GM18507 (cell line): ENCODE results near the gene TSHZ3.

Source experiments
- DNase-seq: peaks from one replicate; pipeline ENCODE4 v3.0.0; 2011; ENCODE audit warnings: low read depth; ENCODE audit not compliant: insufficient read length; ENCODE audit errors: extremely low spot score
- FAIRE-seq: peaks from 2 replicates; lab custom pipeline; 2011; peaks lifted over from hg19 to GRCh38; lab: Jason Lieb, UNC

Gene TSHZ3, protein sequence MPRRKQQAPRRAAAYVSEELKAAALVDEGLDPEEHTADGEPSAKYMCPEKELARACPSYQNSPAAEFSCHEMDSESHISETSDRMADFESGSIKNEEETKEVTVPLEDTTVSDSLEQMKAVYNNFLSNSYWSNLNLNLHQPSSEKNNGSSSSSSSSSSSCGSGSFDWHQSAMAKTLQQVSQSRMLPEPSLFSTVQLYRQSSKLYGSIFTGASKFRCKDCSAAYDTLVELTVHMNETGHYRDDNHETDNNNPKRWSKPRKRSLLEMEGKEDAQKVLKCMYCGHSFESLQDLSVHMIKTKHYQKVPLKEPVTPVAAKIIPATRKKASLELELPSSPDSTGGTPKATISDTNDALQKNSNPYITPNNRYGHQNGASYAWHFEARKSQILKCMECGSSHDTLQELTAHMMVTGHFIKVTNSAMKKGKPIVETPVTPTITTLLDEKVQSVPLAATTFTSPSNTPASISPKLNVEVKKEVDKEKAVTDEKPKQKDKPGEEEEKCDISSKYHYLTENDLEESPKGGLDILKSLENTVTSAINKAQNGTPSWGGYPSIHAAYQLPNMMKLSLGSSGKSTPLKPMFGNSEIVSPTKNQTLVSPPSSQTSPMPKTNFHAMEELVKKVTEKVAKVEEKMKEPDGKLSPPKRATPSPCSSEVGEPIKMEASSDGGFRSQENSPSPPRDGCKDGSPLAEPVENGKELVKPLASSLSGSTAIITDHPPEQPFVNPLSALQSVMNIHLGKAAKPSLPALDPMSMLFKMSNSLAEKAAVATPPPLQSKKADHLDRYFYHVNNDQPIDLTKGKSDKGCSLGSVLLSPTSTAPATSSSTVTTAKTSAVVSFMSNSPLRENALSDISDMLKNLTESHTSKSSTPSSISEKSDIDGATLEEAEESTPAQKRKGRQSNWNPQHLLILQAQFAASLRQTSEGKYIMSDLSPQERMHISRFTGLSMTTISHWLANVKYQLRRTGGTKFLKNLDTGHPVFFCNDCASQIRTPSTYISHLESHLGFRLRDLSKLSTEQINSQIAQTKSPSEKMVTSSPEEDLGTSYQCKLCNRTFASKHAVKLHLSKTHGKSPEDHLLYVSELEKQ

DNA sequence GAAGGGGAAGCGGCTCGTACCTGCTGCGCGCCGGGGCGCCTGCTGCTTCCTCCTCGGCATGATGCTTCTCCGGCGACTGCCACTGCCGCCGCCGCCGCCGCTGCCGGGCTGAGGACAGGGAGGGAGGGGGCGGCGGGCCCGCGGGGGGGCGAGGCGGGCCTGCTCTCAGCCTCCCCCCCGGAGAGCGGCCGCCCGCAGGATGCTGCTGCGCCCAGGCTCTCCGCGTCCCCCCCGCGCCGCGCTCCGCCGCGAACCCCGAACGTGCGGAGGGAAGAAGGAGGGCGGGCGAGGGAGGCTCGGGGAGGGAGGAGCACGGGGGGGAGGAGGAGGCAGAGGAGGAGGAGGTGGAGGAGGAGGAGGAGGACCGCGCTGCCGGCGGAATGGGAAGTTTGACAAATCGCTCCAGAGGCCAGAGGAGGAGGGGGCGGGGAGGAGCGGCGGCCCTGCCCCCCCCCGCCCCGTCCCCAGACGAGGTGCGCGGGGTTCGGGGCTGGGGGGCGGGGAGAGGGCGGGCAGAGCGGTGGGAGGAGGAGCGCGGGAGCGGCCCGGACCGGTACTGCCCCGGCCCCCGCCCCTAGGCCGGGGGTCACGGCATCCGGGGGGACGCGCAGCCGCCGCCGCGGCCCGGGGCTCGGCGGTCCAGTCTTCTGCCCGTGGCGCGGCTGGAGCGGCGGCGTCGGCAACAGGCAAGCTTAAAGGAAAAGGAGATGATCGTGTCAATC lies at the start of gene TSHZ3:
TSS of gene TSHZ3 (minus strand) at position 277 of the 722 bp plus-strand sequence. CDS start at position 60, 217 bp downstream.
- FAIRE-seq: no peak
- DNase-seq: no peak

DNA sequence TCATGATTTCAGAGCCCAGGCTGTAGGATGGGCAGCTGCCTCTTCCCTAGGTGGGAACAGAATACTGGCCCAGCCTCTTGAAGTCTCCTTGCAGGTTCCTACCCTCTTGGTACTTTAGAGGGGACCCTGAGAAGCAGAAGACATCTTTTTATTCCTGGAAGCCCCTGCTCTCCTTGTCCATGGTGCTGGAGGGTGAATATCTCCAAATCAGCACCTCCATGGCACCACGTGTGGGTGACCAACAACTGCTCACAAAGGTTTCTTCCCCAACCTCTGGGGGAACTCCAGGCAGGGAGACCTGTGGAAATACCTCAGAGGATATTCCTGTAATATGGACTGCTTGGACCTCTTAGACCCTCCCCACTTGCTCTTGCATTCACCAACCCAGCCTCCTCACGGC lies 48.1 kb upstream of the TSHZ3 start:
- no peak for FAIRE-seq
- DNase-seq: no peak

DNA sequence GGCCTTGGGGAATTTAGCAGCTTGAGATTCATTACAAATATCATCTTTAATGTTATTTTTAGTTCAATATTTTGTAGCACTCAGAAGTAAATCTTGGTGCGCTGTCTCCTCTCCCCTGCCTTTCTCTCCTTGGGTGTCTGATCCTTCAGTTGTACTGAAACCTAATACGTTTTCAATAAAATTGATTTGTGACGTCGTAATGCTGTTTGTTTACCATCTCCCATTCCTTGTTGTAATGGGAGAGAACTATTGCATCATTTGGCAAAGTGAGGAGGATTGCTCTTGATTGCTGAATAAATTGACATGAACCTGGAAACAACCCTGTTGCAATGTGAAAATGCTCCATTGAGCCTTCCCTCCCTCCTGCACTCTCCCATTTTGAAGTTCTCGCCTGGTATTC lies 43.2 kb upstream of the TSHZ3 start:
- DNase-seq (no peak), FAIRE-seq (no peak)

DNA sequence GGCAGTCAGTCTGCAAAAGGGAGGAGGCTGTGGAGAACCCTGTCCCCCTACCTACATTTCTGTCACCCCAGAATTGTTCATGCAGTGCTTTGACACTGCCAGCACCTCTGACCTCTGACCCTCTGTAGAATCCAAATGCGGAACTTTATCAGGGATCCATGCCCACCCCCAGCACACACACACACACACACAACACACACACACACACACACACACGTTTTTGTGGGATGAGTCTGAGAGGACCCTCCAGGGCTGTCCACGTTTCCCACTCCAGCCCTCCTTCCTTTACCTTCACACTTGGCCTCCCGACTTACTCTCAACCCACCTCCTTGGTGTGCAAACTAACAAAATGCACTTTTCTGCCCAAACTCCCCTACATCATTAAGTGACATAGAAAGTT lies 42.3 kb upstream of the TSHZ3 start:
- DNase-seq (no peak), FAIRE-seq (no peak)

DNA sequence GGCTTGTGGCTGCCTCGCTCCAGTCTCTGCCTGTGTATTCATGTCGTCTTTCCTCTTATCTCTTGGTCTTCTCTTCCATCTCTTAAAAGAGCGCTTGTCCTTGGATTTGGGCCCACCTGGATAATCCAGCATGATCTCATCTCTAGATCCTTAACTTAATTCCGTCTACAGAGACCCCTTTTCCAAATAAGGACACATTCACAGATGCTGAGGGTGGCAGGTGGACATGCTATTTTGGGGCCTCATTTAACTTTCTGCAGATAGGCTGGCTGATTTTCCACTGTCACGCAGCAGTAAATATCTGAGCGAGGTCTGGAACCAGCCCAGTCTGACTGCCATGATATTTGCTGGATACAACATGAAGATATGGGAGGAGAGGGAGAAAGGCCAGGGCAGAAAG lies 41.5 kb upstream of the TSHZ3 start:
- no peak for DNase-seq
- no peak for FAIRE-seq

DNA sequence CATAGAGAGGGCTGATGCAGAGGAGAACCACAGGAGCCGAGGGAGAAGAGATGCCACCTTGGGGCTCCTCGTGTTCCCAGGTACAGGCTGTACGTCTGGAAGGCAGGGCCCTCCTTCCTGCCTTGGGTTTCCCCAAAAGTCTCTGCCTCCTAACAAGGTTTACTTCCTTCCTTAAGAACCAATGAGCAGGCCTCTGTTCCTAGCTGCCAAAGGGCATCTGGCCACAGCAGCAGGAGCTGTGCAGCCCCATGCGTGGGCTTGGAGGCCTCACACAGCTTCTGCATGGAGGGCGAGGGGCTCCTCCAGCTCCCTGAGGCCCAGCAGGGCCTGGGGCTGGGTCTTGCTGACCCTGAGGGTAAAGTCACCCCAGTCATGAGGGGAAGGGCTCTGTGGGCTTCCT lies 40.6 kb upstream of the TSHZ3 start:
- no peak for FAIRE-seq
- no peak for DNase-seq

DNA sequence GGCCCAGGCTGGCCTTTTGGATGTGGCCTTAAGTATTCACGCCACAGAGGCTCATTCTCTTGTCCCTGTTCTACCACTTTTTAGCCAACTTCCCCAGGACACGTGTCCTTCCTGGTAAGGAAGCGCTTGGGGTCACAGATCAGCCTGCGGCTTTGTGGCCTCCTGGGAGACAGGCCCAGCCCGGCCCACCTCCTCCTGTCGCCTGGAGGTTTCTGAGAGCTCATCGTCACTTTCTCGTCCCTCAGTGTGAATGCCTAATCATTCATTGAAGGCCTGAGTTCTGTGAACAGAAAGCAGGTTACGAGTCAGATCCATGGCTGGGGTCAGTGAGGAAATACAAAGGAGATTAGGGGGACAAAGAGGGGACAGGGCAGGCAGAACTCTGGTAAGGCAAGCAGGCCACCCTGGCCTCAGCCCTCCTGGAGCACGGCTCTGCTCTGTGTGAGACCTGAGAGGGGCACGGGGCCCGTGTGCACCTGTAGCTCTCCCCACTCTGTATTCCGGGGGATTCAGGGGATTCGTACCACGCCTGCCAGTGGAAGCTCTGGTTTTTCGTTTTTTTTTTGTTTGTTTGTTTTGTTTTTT lies 38.6 kb upstream of the TSHZ3 start:
- no peak for DNase-seq
- no peak for FAIRE-seq

DNA sequence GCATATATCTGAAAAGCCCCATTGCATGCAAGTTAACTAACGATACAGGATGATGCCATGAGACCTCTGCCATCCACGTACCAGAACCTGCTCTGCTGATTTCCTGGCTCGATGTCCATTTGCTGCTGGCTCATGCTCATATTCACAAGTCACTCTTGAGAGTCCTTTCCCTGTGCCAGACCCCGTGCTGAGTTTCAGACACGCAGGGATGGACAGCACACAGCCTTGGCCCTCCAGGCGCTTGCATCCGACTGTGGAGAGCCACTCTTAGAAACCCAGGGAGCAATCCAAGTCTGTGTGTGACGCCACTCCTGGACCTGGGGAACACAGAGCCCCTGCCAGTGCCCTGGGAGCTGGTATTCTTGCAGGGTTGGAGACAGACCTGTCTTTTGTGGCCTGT lies 37.6 kb upstream of the TSHZ3 start:
- FAIRE-seq: no peak
- no peak for DNase-seq

DNA sequence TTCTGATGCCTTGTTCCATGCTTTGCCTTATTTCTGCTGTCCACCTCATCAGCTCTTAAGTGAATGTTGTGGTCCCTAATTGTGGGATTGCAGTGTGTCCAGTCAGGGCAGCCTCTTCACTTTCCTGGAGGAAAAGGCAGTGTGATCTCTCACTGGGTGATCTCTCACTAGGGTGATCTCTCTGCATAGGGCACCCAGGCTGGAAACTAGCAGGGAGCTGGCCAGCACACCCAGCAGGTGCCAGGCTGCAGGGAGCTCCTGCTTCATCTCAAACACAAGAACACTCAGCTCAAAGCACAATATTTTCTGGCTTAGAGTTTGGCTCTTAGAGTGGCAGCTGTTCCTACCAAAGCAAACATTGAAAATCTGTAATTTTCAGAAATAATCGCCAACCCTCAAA lies 36.5 kb upstream of the TSHZ3 start:
- FAIRE-seq (no peak), DNase-seq (no peak)

DNA sequence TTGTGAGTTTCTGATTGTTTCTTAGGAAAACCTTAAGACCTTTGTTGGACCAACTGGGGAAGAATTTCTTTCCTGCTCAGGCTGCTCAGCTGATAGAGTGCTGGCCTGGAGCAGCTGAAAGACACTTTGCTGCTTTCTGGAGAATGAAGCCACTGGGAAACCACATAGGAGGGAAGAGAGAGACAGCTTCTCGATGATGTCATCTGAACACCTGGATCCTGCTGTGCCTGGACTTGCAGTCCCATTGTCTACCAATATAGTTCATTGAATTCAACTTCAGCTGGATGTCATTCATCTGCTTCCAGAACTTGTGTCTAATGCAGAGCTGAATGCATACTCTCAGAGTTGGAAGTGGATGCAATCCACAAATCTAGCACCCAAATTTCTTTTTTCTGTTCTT lies 34.3 kb upstream of the TSHZ3 start:
- DNase-seq: no peak
- no peak for FAIRE-seq

DNA sequence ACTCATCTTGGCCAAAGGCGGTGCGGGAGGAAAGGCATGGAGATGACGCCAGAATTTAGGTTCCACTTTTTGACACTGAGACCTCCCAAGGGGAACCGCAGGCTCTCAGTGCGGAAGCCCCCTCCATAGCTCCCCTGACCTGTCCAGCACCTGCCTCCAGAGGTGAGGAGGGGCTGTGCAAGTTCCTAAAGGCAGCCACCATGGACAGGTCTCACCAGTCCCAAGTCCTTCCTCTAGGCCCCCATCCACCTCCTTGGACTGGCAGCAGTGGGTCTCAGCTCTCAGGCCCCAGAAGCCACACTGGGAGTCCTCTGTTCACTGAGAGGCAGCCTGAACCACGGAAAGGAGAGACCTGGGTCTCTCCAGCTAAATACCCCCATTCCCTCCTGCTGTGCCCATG lies 31.6 kb upstream of the TSHZ3 start:
- FAIRE-seq: no peak

DNA sequence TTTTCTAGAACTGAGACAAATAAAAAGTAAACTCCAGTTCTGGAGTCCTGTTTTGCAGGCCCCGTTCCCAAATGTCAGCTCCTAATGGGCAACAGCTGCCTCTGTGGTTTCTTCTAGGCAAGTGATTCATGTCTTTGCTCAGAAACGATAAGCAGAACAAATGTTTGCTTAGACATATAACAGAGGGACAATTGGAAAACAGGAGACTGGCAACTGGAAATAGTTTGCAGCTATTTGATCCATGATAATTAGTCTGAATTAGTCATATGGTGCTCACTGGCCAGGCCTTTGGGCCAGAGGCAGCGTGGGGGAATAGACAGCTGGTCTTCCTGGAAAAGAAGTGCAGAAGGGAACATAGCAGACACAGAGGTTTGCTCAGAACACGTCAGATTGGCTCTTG lies 29.2 kb upstream of the TSHZ3 start:
- no peak for DNase-seq
- FAIRE-seq: no peak

More for the DNA sequence above, 31.6 kb upstream of the TSHZ3 start:
- DNase-seq: no peak

DNA sequence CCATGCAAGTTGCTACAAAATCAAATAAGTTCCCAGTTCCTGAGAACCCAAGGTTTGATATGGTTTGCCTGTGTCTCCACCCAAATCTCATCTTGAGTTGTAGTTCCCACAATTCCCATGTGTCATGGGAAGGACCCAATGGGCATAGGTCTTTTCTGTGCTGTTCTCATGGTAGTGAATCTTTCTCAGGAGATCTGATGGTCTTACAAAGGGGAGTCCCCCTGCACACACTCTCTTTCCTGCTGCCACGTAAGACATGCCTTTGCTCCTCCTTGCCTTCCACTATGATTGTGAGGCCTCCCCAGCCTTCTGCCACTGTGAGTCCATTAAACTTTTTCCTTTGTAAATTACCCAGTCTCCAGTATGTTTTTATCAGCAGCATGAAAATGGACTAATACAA lies 28.5 kb upstream of the TSHZ3 start:
- FAIRE-seq (no peak), DNase-seq (no peak)

DNA sequence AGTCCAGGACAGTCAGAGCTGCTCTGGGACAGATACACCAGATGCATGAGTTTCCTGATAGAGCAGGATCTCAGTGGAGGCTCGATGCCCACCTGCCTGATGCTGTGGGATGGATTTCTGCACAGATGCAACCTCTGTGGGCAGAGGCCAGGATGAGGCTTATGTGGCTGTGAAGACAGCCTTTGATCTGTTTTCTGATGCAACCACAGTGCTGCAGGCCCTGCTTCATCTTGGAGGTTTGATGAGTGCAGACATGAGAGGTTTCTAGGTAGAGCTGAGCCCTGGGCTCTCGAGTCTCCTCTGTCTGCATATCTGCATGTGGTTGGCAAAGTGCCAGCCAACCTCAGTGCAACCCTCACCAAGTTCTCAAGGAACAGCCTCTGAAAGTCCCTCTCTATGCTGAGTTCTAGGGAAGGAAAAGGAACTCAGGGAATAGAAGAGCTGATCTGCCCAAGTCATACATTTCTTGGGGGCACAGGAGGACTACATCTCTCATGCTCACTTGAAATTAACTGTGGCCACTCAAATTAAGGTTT lies 23.1 kb upstream of the TSHZ3 start:
- FAIRE-seq (no peak), DNase-seq (no peak)

DNA sequence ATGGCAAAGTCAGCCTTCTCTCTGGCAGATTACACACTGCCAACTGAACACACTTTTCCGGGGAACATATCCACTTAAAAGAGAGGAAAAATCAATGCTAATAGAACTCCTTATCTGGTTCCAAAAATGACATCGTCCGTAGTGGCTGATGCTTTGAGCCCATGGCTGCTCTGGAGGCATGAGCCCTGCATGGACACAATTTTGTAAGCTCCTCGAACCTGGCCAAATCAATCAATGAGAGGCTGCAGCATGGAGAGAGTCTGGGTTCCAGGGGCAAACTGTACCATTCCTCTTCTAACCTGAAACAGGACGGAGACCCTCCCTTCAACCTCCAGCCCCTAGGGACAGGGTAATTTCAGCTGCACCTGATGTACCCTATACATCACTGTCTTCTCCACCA lies 21.0 kb upstream of the TSHZ3 start:
- DNase-seq: no peak
- FAIRE-seq: no peak

DNA sequence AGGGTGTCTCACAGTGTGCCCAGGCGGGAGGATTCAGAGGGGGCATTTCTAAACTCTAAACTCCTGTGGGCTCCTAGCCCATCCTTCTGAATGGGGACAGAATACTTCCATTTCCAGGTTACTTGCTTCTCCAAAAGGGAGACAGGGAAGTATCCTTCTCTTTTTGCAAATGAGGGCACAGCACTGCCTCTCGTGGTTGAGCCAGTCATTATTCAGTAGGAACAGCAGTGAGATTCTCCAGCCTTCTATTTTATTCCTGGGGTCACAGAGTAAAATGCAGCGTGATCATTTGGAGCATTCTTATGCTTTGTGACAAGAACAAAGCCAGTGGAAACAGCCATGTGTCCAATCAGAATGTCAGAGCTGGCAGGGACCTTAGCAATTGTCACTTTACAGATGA lies 15.7 kb upstream of the TSHZ3 start:
- FAIRE-seq (no peak), DNase-seq (no peak)

DNA sequence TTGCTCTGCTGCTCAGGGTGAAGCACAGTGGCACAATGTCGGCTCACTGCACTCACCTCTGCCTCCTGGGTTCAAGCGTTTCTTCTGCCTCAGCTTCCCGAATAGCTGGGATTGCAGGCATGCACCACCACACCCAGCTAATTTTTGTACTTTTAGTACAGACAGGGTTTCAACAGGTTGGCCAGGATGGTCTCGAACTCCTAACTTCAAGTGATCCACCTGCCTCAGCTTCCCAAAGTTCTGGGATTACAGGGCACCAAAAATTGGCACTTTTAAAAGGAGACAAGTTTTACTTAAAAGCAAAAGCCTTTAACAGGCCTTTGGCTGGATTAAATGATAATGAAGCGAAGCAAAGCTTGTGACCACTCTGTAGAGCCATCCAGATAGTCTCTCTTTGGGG lies 12.5 kb upstream of the TSHZ3 start:
- no peak for DNase-seq
- no peak for FAIRE-seq

DNA sequence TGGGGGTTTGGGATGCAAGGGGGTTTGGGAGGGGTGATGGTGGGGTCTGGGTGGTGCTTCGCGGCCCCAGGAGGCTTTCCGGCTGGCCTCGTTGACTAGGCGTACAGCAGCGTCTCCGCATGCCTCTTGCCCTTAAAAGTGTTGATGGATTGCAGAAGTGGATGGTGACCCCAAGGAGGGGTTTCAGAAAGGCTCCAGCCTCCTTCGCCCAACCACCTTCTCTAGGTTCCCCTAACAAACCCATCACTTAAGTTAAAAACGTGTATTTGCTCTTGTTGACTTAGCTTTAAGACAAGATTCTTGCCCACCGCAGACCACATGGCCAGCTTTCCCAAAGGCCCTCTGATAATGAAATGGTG lies 8.1 kb upstream of the TSHZ3 start:
- FAIRE-seq (no peak), DNase-seq (no peak)

DNA sequence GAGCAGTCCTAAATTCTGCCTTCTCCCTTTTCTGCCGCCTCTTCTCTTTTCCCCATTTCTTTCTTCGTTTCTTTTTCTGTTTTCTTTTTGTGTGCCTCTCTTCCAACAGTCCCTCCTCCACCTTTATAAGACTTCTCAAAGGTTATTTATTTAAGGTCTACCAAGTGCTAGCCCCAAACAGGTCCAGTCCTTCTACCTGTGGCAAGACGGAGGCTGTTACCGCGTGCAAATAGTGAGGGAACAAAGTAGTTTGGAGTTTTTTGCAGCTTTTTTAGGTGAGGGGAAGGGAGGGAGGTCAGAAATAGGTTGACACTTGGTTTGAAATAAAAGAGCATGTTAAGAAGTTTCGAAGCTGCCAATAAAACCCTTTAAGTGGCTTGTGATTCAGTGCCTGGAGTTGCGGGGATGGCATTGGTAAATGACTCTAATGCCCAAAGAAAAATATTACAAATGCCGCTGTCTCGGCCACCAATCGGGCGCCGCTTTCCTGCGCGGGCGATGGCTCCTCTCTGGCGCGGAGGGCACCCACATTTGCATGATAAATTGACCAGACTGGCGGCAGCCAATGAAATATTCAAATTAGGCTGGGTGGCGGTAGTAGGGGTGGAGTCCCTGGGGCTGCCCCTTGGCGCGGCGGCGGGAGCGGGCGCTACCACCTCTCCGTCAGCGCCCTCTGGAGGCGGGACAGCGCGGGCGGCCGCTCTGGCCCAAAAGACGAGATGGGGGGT lies 7.5 kb upstream of the TSHZ3 start:
- DNase-seq (no peak), FAIRE-seq (no peak)
